ENCODE results near the gene TENT4B.

Gene TENT4B

DNA sequence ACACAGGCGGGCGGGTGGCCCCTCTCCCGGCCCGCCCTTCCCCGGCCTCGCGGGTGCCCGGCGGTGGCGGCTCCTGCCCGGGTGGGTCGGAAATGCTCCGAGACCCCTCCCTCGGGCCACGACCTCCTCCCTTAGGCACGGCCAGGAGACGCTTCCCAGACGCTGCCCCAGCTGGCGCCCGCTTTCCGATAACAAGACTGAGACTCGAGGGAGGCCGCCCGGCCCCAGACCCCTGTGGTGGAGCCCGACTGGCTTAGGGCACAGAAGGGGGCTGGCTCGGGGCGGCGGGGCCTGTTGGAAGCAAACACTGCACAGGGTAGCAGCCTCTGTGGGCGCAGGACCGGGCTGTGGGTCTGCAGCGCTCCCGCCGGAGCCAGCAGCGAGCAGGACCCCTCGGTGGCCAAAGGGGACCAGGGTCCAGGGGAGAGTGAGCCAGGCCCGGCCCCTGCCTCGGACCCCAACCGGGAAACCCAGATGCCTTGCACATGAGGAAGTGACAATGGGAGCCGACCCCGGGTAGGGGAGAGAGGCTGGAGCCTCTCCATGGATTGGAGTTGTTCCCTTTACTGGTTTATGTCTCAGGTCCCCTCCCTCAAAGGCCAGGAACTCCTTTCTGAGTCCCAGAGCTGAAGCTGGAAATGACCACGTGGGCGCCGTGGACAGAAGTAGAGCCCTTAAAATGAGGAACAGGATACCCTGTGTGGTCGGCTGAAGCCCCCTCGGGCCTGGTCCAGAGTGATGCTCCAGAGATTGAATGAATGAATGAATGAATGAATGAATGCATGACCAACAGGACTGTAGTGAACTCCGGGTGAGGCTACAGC lies 93.4 kb downstream of the TENT4B start:
- Histone ChIP-seq H4K20me1 (ENCODE audit: insufficient read depth, low read length) (no peaks in the 10 kb centered on the region), H3F3A (ENCODE audit: insufficient read depth, low read length) (no peaks in the 10 kb centered on the region), H3K4me2 (ENCODE audit: low read length) (peak overlapping the region; percentile 73), H3K36me3 (ENCODE audit: insufficient read depth, low read length) (no peaks in the 10 kb centered on the region), H3K27ac (ENCODE audit: low read depth, low read length, poor library complexity, severe bottlenecking) (no peak overlapping the region), H2AFZ (ENCODE audit: low read length) (no peak overlapping the region), H3K9me3 (ENCODE audit: low read length) (no peaks in the 10 kb centered on the region), H3K79me2 (ENCODE audit: insufficient read depth, low read length) (no peaks in the 10 kb centered on the region), H3K4me1 (ENCODE audit: insufficient read depth, low read length, severe bottlenecking) (peaks cover 17% of the 10 kb centered on the region), H3K9ac (ENCODE audit: low read length) (peak overlapping the region; percentile 53; the same call in 1 of the 2 replicates), H3K4me3 (ENCODE audit: low read depth, low read length, poor library complexity, severe bottlenecking) (peak overlapping the region; percentile 59), H3K27me3 (ENCODE audit: insufficient read depth, low read length) (peaks cover 6% of the 10 kb centered on the region; the same call in 1 of the 2 replicates), H3K9me2 (ENCODE audit: low read depth, low read length) (no peaks in the 10 kb centered on the region)
- TF ChIP-seq EZH2 (IDR thresholded peaks at IDR 0.05; ENCODE audit: borderline replicate concordance, low read length), result no peak
- TF ChIP-seq, protein P1, sequence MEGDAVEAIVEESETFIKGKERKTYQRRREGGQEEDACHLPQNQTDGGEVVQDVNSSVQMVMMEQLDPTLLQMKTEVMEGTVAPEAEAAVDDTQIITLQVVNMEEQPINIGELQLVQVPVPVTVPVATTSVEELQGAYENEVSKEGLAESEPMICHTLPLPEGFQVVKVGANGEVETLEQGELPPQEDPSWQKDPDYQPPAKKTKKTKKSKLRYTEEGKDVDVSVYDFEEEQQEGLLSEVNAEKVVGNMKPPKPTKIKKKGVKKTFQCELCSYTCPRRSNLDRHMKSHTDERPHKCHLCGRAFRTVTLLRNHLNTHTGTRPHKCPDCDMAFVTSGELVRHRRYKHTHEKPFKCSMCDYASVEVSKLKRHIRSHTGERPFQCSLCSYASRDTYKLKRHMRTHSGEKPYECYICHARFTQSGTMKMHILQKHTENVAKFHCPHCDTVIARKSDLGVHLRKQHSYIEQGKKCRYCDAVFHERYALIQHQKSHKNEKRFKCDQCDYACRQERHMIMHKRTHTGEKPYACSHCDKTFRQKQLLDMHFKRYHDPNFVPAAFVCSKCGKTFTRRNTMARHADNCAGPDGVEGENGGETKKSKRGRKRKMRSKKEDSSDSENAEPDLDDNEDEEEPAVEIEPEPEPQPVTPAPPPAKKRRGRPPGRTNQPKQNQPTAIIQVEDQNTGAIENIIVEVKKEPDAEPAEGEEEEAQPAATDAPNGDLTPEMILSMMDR (IDR thresholded peaks at IDR 0.05; ENCODE audit: low read length), result no peak

DNA sequence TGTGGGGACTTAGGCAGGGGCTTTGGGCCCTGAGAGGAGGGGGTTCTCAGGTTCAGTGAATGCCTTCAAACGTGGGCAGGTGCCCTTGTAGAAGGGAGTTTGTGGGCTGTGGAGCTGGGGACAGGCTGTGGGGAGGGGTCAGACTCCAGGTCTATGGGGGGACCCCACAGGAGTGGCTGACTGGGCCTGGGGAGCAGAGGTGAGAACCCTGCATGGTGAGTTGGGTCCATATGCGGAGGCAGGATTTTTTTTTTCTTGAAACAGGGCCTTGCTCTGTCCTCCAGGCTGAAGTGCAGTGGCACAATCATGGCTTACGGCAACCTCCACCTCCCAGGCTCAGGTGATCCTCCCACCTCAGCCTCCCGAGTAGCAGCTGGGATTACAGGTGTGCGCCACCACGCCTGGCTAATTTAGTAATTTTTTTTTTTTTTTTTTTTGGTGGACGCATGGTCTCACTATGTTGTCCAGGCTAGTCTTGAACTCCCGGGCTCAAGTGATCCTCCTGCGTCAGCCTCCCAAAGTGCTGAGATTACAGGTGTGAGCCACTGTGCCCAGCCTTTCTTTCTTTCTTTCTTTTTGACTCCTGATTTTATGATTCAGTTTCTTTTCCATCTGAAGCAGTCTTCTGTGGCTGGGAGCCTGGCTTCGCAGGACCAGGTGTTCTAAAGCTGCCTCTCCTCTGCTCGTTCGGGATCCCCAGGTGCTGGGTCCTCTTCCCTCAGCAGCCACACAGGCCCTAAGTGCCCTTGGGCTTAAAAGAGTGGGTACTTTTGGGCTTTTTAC lies 94.2 kb downstream of the TENT4B start:
- Histone ChIP-seq H2AFZ (ENCODE audit: low read length) (no peak overlapping the region), H3K27me3 (ENCODE audit: insufficient read depth, low read length) (peaks cover 6% of the 10 kb centered on the region; the same call in 1 of the 2 replicates), H3K79me2 (ENCODE audit: insufficient read depth, low read length) (no peaks in the 10 kb centered on the region), H3F3A (ENCODE audit: insufficient read depth, low read length) (no peaks in the 10 kb centered on the region), H4K20me1 (ENCODE audit: insufficient read depth, low read length) (no peaks in the 10 kb centered on the region), H3K9ac (ENCODE audit: low read length) (no peak overlapping the region), H3K27ac (ENCODE audit: low read depth, low read length, poor library complexity, severe bottlenecking) (no peak overlapping the region), H3K4me3 (ENCODE audit: low read depth, low read length, poor library complexity, severe bottlenecking) (no peak overlapping the region), H3K4me2 (ENCODE audit: low read length) (no peak overlapping the region), H3K4me1 (ENCODE audit: insufficient read depth, low read length, severe bottlenecking) (peaks cover 17% of the 10 kb centered on the region), H3K9me2 (ENCODE audit: low read depth, low read length) (no peaks in the 10 kb centered on the region), H3K36me3 (ENCODE audit: insufficient read depth, low read length) (no peaks in the 10 kb centered on the region), H3K9me3 (ENCODE audit: low read length) (no peaks in the 10 kb centered on the region)
- TF ChIP-seq EZH2 (IDR thresholded peaks at IDR 0.05; ENCODE audit: borderline replicate concordance, low read length), result no peak
- TF ChIP-seq, protein P1 (IDR thresholded peaks at IDR 0.05; ENCODE audit: low read length), result no peak

DNA sequence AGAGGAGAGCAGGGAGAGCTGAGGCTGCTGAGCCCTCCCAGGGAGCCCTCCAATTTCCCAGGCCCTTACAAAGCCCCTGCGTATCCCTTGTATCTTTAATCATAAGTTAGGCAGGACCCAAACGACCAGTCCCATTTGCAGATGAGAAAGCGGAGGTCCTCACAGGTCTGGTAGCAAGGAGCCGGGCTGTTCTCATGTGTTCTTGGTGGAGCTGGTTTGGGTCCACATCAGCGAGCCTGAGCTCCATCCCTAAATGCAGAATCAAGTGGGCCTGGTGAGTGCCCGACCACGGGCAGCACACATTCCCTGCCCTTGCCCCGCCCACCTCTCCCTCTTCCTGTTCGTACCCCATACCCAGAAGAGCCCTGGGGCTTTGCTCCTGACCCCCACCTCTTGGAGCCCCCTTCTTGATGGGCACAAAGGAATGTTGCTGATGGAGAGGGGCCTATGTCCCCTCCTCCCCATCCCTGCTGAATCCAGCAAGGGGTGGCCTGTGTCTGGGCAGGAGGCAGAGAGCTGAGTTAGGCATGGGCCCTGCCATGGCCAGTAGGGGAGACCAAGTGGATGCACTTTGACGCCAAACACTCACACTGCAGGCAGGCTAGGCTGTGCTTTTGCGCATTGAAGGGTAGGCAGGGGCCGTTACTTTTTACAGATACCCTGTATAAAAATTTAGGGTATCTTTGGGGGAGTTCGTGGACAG lies 95.0 kb downstream of the TENT4B start:
- Histone ChIP-seq H3K27ac (ENCODE audit: low read depth, low read length, poor library complexity, severe bottlenecking) (no peak overlapping the region), H3K9me3 (ENCODE audit: low read length) (no peaks in the 10 kb centered on the region), H3K27me3 (ENCODE audit: insufficient read depth, low read length) (peaks cover 6% of the 10 kb centered on the region; the same call in 1 of the 2 replicates), H3K36me3 (ENCODE audit: insufficient read depth, low read length) (no peaks in the 10 kb centered on the region), H2AFZ (ENCODE audit: low read length) (no peak overlapping the region), H3K9ac (ENCODE audit: low read length) (no peak overlapping the region), H3K9me2 (ENCODE audit: low read depth, low read length) (no peaks in the 10 kb centered on the region), H3F3A (ENCODE audit: insufficient read depth, low read length) (no peaks in the 10 kb centered on the region), H3K4me3 (ENCODE audit: low read depth, low read length, poor library complexity, severe bottlenecking) (no peak overlapping the region), H3K79me2 (ENCODE audit: insufficient read depth, low read length) (no peaks in the 10 kb centered on the region), H3K4me1 (ENCODE audit: insufficient read depth, low read length, severe bottlenecking) (peaks cover 17% of the 10 kb centered on the region), H3K4me2 (ENCODE audit: low read length) (no peak overlapping the region), H4K20me1 (ENCODE audit: insufficient read depth, low read length) (no peaks in the 10 kb centered on the region)
- TF ChIP-seq, protein P1 (IDR thresholded peaks at IDR 0.05; ENCODE audit: low read length), result no peak
- TF ChIP-seq EZH2 (IDR thresholded peaks at IDR 0.05; ENCODE audit: borderline replicate concordance, low read length), result no peak

Measured in OCI-LY1 (cell line).